ENCODE measurements around the gene NAALADL2. TPM values are rescaled to one million over a fixed set of nuclear protein-coding genes. Genes with fewer than 3 reads are reported as not detected.

The NAALADL2 gene
- total RNA-seq, 2 experiments from 2014 or later, result 0.30 to 1.2 TPM

GRCh38 chr3:175015056-175015635, 156.0 kb downstream of the NAALADL2 start:
- no peaks in the 10 kb centered on the region for H3K27me3 ChIP-seq (ENCODE audit: control insufficient read depth in 1 of 2, insufficient read depth in 2 of 2, low read length in 2 of 2)
- ChIA-PET POLR2A (no interaction called here), CTCF (no interaction called here)
- H3K27me3 Mint-ChIP-seq, result no peaks in the 10 kb centered on the region
- H3K9me3 Mint-ChIP-seq, result peaks cover 6% of the 10 kb centered on the region
- H3K9me3 ChIP-seq (ENCODE audit: control insufficient read depth in 1 of 2, insufficient read depth in 1 of 2, low read length in 2 of 2), result no peaks in the 10 kb centered on the region
- H3K36me3 Mint-ChIP-seq (ENCODE audit: low read depth), result no peaks in the 10 kb centered on the region
- no peak overlapping the region for H3K4me3 ChIP-seq (ENCODE audit: low read length)
- no peak for DNase-seq
- H3K4me1 ChIP-seq (ENCODE audit: insufficient read depth, low read length), result no peaks in the 10 kb centered on the region
- H3K4me3 Mint-ChIP-seq, result no peak overlapping the region
- no peak for TF ChIP-seq CTCF (IDR thresholded peaks at IDR 0.05)
- no peaks in the 10 kb centered on the region for H3K36me3 ChIP-seq (ENCODE audit: insufficient read depth, low read length)
- no peak overlapping the region for H3K27ac ChIP-seq (ENCODE audit: low read depth in 1 of 2, low read length in 2 of 2)
- no peaks in the 10 kb centered on the region for H3K4me1 Mint-ChIP-seq (ENCODE audit: low read depth)
- no peak overlapping the region for H3K27ac Mint-ChIP-seq
- intact Hi-C loops (cut with DNase I, micrococcal nuclease), result no loop called here
- ATAC-seq (ENCODE audit: poor library complexity), result no peak

GRCh38 chr3:175018946-175019727, 160.0 kb downstream of the NAALADL2 start:
- Histone ChIP-seq H3K4me1 (ENCODE audit: insufficient read depth, low read length) (no peaks in the 10 kb centered on the region), H3K27me3 (ENCODE audit: control insufficient read depth in 1 of 2, insufficient read depth in 2 of 2, low read length in 2 of 2) (no peaks in the 10 kb centered on the region), H3K36me3 (ENCODE audit: insufficient read depth, low read length) (no peaks in the 10 kb centered on the region), H3K27ac (ENCODE audit: low read depth in 1 of 2, low read length in 2 of 2) (no peak overlapping the region), H3K4me3 (ENCODE audit: low read length) (no peak overlapping the region), H3K9me3 (ENCODE audit: control insufficient read depth in 1 of 2, insufficient read depth in 1 of 2, low read length in 2 of 2) (no peaks in the 10 kb centered on the region)
- no peak overlapping the region for H3K4me3 Mint-ChIP-seq
- peaks cover 2% of the 10 kb centered on the region for H3K9me3 Mint-ChIP-seq
- ChIA-PET CTCF (no interaction called here), POLR2A (no interaction called here)
- no peak for TF ChIP-seq CTCF (IDR thresholded peaks at IDR 0.05)
- H3K36me3 Mint-ChIP-seq (ENCODE audit: low read depth), result no peaks in the 10 kb centered on the region
- H3K27ac Mint-ChIP-seq, result no peak overlapping the region
- ATAC-seq (ENCODE audit: poor library complexity), result no peak
- no peak for DNase-seq
- no peaks in the 10 kb centered on the region for H3K27me3 Mint-ChIP-seq
- H3K4me1 Mint-ChIP-seq (ENCODE audit: low read depth), result no peaks in the 10 kb centered on the region
- intact Hi-C loops (cut with DNase I, micrococcal nuclease), result no loop called here

GRCh38 chr3:175020101-175020500, 161.0 kb downstream of the NAALADL2 start:
- no peaks in the 10 kb centered on the region for H3K27me3 ChIP-seq (ENCODE audit: control insufficient read depth in 1 of 2, insufficient read depth in 2 of 2, low read length in 2 of 2)
- CTCF ChIA-PET, result no interaction called here
- H3K9me3 ChIP-seq (ENCODE audit: control insufficient read depth in 1 of 2, insufficient read depth in 1 of 2, low read length in 2 of 2), result no peaks in the 10 kb centered on the region
- DNase-seq, result no peak
- Mint-ChIP-seq H3K9me3 (no peaks in the 10 kb centered on the region), H3K4me1 (ENCODE audit: low read depth) (no peaks in the 10 kb centered on the region), H3K4me3 (no peak overlapping the region), H3K27ac (no peak overlapping the region), H3K36me3 (ENCODE audit: low read depth) (no peaks in the 10 kb centered on the region), H3K27me3 (no peaks in the 10 kb centered on the region)
- no peak overlapping the region for H3K4me3 ChIP-seq (ENCODE audit: low read length)
- POLR2A ChIA-PET, result no interaction called here
- no peak for TF ChIP-seq CTCF (IDR thresholded peaks at IDR 0.05)
- H3K36me3 ChIP-seq (ENCODE audit: insufficient read depth, low read length), result no peaks in the 10 kb centered on the region
- no peaks in the 10 kb centered on the region for H3K4me1 ChIP-seq (ENCODE audit: insufficient read depth, low read length)
- intact Hi-C loops (cut with DNase I, micrococcal nuclease), result no loop called here
- ATAC-seq (ENCODE audit: poor library complexity), result no peak
- H3K27ac ChIP-seq (ENCODE audit: low read depth in 1 of 2, low read length in 2 of 2), result no peak overlapping the region

Data from CD4-positive, alpha-beta T cell (primary cell).